NCI-H2081 treated with DMSO at 0.1 percent for 48 hours (cell line): Measurements from ENCODE around the gene PLD5.

ENCODE experiments used
- DNase-seq: peaks from one replicate; lab custom pipeline; 2025; lab: John Stamatoyannopoulos, UW

The PLD5 gene

GRCh38 chr1:242524571-242525359 lies at the start of gene PLD5:
Gene PLD5, minus strand, starts transcription at chr1:242524697.
- DNase-seq, result no peak

DNA sequence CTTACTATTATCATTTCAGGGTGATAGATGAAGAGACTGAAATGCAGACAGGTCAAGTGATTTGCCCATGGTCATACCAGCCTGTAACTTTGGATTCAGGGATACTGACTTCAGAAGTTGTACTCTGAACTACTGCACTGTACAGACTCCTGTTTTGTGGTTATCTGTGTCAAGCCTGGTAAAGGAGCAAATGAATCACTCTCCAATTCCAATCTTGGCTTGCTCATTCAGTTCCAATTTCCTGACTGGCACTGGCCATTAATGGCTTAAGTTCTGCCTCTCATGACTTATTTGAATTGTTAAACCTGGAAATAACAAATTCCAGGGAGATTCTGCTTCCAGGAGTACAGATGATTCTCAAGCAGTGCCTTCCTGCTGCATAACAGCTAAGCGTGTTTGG lies 45.4 kb upstream of the PLD5 start:
- no peak for DNase-seq

- DNase-seq, result no peak
These were observed 44.2 kb upstream of the PLD5 start for GRCh38 chr1:242568666-242569065.

- no peak for DNase-seq
These were observed 43.1 kb upstream of the PLD5 start for GRCh38 chr1:242567596-242567995.

- no peak for DNase-seq
These were observed 32.3 kb upstream of the PLD5 start for GRCh38 chr1:242556759-242557158.

- DNase-seq, result no peak
These were observed 31.8 kb upstream of the PLD5 start for GRCh38 chr1:242556276-242556675.

DNA sequence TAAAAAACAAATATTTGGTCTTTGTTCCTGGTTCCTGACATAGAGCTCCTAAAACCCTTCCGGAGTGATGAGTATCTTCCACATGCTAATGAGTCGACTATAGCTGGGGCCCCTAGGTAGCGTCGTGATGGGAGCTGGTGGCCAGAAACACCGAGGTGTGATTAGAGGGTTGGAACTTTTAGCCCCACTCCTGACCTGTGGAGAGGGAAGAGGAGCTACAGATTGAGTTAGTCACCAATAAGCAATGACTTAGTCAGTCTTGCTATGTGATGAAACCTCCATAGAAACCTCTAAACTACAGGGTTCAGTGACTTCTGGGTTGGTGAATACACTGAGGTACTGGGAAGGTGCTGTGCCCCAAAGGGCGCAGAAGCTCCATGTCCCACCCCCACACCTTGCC lies 30.1 kb upstream of the PLD5 start:
- no peak for DNase-seq

DNA sequence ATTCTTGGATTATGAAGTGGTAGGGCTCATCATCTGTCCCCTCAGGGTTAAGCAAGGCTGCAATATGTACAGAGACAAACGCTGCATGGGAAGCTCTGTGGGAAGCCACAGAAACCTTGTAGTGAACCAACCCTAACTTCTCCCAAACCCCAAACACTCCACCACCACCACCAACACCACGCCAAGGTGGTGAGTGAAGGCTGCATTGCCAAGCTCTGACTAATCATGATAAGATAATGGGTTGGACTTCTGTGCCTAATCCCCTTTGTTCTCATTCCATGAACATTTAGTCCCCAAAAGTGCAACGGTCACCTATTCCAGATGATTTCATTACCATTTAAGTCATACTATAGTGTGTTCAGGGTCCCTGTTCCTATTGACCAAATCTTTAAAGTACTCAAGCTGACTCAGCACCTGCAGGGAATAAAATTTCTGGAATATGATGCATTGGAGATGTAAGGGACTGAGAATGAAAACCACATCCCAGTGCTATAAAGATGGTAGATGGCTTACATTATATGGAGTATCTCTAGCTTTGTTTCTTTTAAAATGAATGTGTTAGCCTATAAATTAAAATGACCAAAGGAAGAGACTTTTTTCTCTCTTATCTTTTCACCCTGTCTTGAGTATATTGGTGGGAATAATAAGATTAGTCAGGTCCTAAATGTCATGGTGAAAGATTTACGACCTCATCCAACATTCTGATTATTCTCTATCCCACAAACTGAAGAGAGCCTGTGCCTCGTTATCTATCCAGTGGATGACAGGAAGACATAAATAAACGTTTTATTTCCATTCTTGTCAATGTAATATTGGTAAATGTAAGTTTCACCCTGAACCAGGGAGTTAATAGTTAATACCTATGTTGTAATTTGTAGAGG lies 22.6 kb upstream of the PLD5 start:
- no peak for DNase-seq

DNA sequence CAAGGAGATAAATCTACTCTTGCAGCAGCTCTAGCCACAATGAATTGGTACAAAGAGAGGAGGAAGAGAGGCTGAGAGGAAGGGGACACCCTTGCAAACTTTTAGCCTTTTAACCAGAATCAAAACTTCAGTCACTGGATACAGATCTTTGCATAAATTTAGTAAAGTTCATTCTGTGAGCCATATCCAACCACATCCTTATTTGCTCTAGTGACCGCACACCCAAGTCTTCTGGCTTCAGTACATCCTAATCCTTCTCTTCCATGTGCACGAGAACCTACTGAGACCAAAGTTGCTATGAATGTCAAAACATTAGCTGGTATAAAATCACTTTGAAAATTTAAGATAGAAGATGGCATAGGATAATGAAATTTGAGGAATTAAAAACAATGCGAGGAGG lies 21.9 kb upstream of the PLD5 start:
- no peak for DNase-seq

GRCh38 chr1:242544071-242544470 lies 19.6 kb upstream of the PLD5 start:
- DNase-seq, result no peak

DNA sequence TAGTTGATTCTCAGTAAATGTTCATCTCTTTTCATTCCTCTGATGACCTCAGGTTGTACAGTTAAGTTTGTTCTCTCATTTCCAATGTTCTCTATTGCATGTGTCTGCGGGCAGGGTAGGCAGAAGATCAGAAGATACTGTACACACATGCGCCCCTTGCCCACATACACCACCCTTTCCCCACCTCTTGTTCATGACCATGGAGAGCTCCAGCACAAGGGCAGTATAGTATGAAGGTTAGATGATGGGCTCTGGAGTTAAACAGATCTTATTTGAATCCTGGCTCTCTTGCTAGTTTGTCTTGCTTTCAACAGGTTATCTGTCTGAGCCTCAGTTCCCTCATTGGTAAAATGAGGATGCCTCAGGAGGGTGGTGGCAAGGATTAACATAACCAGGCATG lies 17.8 kb upstream of the PLD5 start:
- DNase-seq, result no peak

DNA sequence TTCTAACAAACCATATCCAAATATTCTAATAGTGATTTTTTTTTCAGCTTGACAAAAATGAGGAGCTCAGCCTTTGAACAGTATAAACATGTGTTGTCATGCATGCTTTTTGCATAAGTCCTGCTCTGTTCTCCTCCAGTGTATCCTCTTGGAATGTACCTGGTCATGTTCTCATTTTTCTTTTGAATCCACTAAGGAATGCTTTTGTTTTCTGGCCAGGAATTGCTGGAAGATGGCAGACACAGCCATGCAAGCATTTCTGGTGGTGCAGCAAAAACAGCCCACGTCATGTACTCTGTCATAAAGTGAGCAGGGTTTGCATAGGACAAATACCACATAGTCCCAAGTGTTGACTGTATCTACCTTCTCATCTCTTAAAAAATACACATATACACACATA lies 11.5 kb upstream of the PLD5 start:
- no peak for DNase-seq

DNA sequence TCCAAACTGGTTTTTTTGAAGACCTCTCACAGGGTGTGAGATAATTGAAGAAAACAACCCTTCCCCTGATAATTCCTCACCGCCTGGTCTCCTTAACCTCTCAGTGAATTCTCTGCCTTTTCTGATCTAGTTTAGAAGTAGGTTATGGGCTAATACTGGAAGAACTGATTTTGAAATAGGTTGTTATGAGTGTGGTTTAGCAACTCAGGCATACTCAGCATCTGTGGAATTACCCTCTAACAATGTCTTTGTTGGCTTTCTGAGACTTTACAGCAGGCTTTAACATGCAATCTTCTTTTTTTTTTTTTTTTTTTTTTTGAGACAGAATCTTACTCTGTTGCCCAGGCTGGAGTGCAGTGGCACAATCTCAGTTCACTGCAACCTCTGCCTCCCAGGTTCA lies 10.3 kb upstream of the PLD5 start:
- DNase-seq, result no peak

DNA sequence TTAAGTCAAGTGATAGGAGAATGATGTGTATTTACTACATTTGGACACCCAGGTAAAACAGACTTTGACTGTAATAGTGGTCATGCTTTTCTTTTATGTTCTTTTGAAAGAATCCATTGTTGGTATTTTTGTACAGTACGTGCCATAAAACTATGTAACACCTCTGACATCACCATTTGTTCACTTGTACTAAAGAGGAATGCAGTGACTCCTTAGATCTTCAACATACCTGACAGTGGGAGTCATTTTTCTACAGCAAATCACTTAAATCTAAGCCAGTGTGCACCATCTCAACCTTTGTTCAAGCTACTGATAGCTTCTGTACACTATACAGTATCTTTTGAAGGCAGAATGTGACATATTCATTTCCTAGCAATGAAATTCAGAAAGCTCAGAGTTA lies 6.3 kb upstream of the PLD5 start:
- no peak for DNase-seq

GRCh38 chr1:242525769-242526168 lies 1.3 kb upstream of the PLD5 start:
- DNase-seq, result no peak

DNA sequence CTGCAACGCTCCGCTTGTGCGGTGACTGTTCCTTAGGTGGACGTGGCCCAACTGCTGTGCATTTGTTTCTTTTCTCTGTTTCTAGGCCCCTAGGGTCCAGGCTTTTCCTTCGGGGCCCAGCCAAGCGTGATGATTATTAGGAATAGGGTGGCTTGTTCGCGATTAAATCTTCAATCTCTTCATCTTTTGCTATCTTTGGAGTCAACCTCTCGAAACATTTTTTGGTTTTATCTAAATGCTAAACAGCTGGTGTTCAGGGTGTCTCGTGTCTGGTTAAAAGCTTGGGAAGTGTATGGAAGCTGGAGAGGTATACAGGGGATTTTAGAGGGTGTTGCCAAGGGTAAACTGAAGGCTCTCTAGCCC lies 844 bp upstream of the PLD5 start:
- DNase-seq, result no peak

- no peak for DNase-seq
These were observed 552 bp downstream of the PLD5 start for GRCh38 chr1:242523719-242524570.

- DNase-seq, result no peak
These were observed 1.3 kb downstream of the PLD5 start for GRCh38 chr1:242522996-242523718.

GRCh38 chr1:242522304-242522945 lies 2.1 kb downstream of the PLD5 start:
- no peak for DNase-seq

DNA sequence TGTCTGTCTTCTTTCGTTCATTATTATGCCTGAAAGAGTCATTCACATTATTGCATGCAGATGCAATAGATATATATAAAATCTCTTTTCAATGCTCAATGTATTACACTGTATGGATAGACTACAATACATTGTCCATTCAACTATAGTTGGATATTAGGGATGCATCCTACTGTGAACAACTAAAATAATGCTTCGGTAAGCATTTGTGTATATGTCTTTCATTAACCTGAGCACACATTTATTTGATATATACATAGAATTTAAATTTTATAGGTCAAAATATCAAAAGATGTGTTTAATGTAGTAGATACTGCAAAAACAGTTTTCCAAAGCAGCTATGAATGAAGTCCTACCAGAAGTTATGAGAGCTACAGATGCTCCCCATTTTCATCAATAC lies 8.9 kb downstream of the PLD5 start:
- DNase-seq, result no peak

DNA sequence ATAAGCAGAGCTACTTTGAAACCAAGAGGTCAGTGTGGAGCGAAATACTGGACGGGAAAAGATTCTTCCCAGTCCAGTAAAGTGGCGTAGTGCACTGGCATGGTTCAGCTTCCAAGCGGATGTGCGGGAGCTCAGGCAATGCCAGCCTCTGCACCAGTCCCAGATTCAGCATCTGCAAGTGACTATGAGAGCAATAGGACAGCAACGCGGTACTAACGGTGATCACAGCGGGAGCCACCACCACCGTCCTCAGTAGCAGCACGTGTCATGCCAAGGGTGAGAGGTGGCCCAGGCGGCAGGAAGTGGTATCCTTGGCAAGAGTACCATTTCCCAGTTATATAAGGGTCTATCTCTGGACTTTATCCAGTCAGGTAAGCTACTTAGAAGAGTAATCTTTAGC lies 17.8 kb downstream of the PLD5 start:
- no peak for DNase-seq
